HG02588 (cell line): ENCODE measurements around the gene CFAP210.

Source experiments
- ATAC-seq: cut with Tn5 transposase; IDR thresholded peaks from one replicate; pipeline ENCODE4 v1.9.1; 2021; ENCODE audit warnings: mild to moderate bottlenecking, moderate library complexity; ENCODE audit not compliant: unreplicated experiment

Gene CFAP210

GRCh38 chr2:169694113-169694893 lies at the start of gene CFAP210, which contains the start of gene PHOSPHO2:
CFAP210 (minus strand) TSS chr2:169694405; CDS start chr2:169694327, 78 bp downstream.
PHOSPHO2 (plus strand) TSS chr2:169694469; CDS start chr2:169700972, 6,503 bp downstream.
- ATAC-seq: peak; percentile 99

- no peak for ATAC-seq
These were observed 49.3 kb upstream of the CFAP210 start for GRCh38 chr2:169743549-169743948.

GRCh38 chr2:169739351-169739750 lies 45.1 kb upstream of the CFAP210 start:
- no peak for ATAC-seq

GRCh38 chr2:169738566-169739229 lies 44.5 kb upstream of the CFAP210 start:
- no peak for ATAC-seq

- no peak for ATAC-seq
These were observed 42.7 kb upstream of the CFAP210 start for GRCh38 chr2:169736902-169737301.

- no peak for ATAC-seq
These were observed 41.4 kb upstream of the CFAP210 start for GRCh38 chr2:169735623-169736022.

GRCh38 chr2:169734169-169734847 lies 40.1 kb upstream of the CFAP210 start:
- peak; percentile 42 for ATAC-seq

- no peak for ATAC-seq
These were observed 38.6 kb upstream of the CFAP210 start for GRCh38 chr2:169732583-169733358.

- ATAC-seq: no peak
These were observed 37.9 kb upstream of the CFAP210 start for GRCh38 chr2:169732075-169732474.

GRCh38 chr2:169729274-169729605 lies 35.0 kb upstream of the CFAP210 start:
- ATAC-seq: no peak

- ATAC-seq: no peak
These were observed 32.9 kb upstream of the CFAP210 start for GRCh38 chr2:169727065-169727464.

GRCh38 chr2:169721016-169721415 lies 26.8 kb upstream of the CFAP210 start:
- ATAC-seq: no peak

- no peak for ATAC-seq
These were observed 24.8 kb upstream of the CFAP210 start for GRCh38 chr2:169718930-169719504.

GRCh38 chr2:169717691-169718063 lies 23.5 kb upstream of the CFAP210 start:
- no peak for ATAC-seq

- ATAC-seq: no peak
These were observed 22.9 kb upstream of the CFAP210 start for GRCh38 chr2:169716938-169717690.

- ATAC-seq: no peak
These were observed 22.2 kb upstream of the CFAP210 start for GRCh38 chr2:169716238-169716886.

GRCh38 chr2:169715379-169716237 lies 21.4 kb upstream of the CFAP210 start:
- ATAC-seq: no peak

GRCh38 chr2:169714699-169715098 lies 20.5 kb upstream of the CFAP210 start:
- ATAC-seq: no peak

- no peak for ATAC-seq
These were observed 19.1 kb upstream of the CFAP210 start for GRCh38 chr2:169713331-169713730.
